GM10266 (cell line): ENCODE results near the gene EIF4G3.

ENCODE experiments used
- DNase-seq: peaks from one replicate; pipeline ENCODE4 v3.0.0; 2012; ENCODE audit errors: extremely low spot score
- CTCF ChIP-seq: IDR thresholded peaks from 2 replicates; pipeline ENCODE4 v1.5.1; 2012; ENCODE audit warnings: mild to moderate bottlenecking, low read depth; ENCODE audit not compliant: control insufficient read depth, insufficient read depth; ENCODE audit errors: missing control alignments

EIF4G3 gene

GRCh38 chr1:20882837-20883236 is 293.9 kb downstream of the EIF4G3 start:
- DNase-seq: no peak
- no peak for TF ChIP-seq CTCF

DNA sequence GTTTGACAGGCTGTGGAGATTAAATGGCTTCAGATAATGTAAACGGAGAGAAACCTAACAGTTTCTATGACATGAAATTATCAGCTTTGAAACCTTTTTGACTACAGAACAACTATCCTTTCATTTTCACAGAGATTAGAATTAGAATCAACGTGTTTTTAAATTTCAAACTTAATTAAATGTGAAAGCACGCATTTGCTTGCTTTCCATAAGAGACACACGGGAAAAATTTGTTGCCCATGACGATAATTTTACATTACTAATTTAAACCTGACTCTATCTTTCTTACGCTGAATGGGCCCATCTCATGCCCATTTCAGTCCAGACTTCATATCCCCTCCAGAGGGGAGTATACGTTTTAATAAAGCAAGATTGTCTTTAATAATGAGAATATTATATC is 297.9 kb downstream of the EIF4G3 start:
- no peak for DNase-seq
- TF ChIP-seq CTCF: no peak

GRCh38 chr1:20875198-20875973 is 301.3 kb downstream of the EIF4G3 start:
- no peak for TF ChIP-seq CTCF

DNA sequence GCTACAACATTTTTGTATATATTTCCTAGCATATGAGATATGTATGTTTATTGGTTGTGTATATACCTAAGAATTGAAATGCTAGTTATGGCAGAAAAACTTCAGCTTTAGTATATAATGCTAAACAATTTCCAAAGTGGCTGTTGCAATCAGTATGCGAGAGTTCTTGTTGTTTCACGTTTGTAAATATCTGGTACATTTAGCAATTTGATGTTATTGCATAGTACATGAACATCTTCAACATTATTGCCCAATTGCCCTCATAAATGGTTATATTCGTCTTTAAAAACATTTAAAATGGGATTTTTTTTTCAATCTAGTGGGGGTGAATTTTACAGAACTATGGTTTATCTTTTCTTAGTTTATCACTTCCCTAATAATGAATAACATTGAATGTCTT is 303.4 kb downstream of the EIF4G3 start:
- no peak for DNase-seq
- TF ChIP-seq CTCF: no peak

More at GRCh38 chr1:20875198-20875973, 301.3 kb downstream of the EIF4G3 start:
- DNase-seq: no peak

DNA sequence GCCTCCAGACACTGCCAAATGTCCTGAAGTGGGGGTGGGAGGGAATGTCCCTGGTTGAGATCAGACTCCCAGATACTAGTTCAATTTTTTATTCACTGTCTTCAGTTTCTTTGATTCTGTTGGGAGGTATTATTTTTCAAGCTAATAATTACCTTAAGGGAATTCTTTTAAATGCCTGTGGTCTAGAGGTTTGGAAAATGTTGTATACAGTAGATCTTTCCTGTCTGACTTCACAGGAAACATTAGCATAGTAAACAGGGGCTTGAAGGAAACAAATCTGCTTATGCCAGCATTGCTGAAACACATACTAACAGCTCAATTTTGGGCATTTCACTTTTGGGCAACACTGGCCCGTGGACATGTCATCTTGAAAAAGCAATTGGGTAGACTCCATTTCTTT is 305.3 kb downstream of the EIF4G3 start:
- DNase-seq: no peak
- no peak for TF ChIP-seq CTCF

DNA sequence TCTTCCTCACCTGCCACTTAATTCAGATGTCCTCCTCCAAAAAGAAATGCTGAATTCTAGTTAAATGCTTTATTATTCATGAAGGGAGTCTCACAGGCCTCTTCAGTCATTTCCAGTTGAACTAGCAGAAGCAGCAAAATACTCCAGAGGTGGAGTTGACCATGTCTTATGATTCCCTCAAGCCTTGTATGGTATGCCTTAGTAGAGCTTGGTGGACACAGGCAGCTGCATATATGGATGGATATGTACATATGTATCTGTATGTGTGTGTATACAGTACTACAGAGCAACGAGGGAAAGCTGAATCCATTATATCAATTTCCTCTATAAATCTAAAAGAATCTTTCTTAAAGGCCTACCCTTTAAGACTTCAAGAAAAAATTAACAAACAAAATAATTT is 306.0 kb downstream of the EIF4G3 start:
- DNase-seq: no peak

More for the DNA sequence above, 306.0 kb downstream of the EIF4G3 start:
- no peak for TF ChIP-seq CTCF
